Neural cell (in vitro differentiated cells): ENCODE measurements around the gene MACO1.

Experiments used
- EP300 ChIP-seq: fragments of 450-650 bp; conservative IDR thresholded peaks from 2 replicates; pipeline ENCODE4 v1.6.1; 2014; ENCODE audit warnings: antibody characterized with exemption, mild to moderate bottlenecking, moderate library complexity; ENCODE audit not compliant: poor library complexity, severe bottlenecking
- EZH2 ChIP-seq: fragments of 200-600, 300-800 bp; shearing (Covaris generic), sonication (generic); IDR thresholded peaks from 2 replicates; pipeline ENCODE4 v1.6.1; 2014; ENCODE audit warnings: antibody characterized with exemption, low read length, borderline replicate concordance, mild to moderate bottlenecking; ENCODE audit not compliant: insufficient read depth, poor library complexity, severe bottlenecking
- MXI1 ChIP-seq: fragments of 450-650 bp; conservative IDR thresholded peaks from 2 replicates; pipeline ENCODE4 v1.6.1; 2014; ENCODE audit warnings: antibody characterized with exemption, mild to moderate bottlenecking; ENCODE audit not compliant: poor library complexity, severe bottlenecking
- POLR2AphosphoS5 ChIP-seq: IDR thresholded peaks from 2 replicates; pipeline ENCODE4 v1.6.1; 2012
- RAD21 ChIP-seq: fragments of 450-650 bp; conservative IDR thresholded peaks from 2 replicates; pipeline ENCODE4 v1.6.1; 2014; ENCODE audit warnings: antibody characterized with exemption, mild to moderate bottlenecking, moderate library complexity
- TAF1 ChIP-seq: IDR thresholded peaks from 2 replicates; pipeline ENCODE4 v1.6.1; 2012; ENCODE audit warnings: low read depth
- TF ChIP-seq, protein P1 (sequence below): fragments of 450-650 bp; IDR thresholded peaks from 2 replicates; pipeline ENCODE4 v1.5.1; 2014; ENCODE audit warnings: antibody characterized with exemption, mild to moderate bottlenecking, moderate library complexity; ENCODE audit not compliant: poor library complexity, severe bottlenecking
- TF ChIP-seq, protein P2 (sequence below): IDR thresholded peaks from 2 replicates; pipeline ENCODE4 v1.6.1; 2012; ENCODE audit warnings: borderline replicate concordance

DNA sequence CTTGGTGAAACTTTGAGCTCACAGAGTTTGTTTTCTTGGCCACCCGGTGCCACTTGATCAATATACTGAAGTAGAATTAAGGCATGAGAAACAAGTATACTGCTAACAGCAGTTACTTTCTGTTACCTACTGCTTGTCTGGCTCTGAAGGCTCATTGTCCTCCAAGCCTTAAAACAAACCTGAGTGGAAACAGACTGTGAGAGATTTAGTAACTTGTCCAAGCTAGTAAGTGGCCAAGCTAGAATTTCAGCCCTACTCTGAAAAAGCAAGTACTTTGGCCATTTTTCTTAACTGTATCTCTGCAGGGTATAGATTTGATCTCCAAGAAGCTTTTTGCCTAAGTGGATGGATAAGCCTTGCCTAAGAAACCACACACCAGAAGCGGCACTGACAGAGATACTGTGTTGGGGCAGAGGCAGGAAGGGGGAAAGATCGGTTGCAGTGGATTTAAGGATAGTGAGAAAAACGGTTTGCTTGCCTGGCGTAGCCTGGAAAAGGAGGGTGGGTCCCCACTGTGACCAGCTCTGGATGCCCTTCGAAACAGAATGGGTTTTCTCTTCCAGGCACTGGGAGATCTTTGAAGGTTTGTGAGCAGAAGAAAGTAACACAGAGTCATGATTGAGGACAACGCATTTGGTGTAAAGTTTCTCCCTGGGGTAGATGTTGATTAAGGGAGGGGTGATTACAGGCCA lies 2.1 kb upstream of the MACO1 start:
- TF ChIP-seq RAD21 (no peak), EZH2 (no peak), EP300 (no peak), MXI1 (no peak), POLR2AphosphoS5 (no peak), TAF1 (no peak)
- TF ChIP-seq, protein P1, sequence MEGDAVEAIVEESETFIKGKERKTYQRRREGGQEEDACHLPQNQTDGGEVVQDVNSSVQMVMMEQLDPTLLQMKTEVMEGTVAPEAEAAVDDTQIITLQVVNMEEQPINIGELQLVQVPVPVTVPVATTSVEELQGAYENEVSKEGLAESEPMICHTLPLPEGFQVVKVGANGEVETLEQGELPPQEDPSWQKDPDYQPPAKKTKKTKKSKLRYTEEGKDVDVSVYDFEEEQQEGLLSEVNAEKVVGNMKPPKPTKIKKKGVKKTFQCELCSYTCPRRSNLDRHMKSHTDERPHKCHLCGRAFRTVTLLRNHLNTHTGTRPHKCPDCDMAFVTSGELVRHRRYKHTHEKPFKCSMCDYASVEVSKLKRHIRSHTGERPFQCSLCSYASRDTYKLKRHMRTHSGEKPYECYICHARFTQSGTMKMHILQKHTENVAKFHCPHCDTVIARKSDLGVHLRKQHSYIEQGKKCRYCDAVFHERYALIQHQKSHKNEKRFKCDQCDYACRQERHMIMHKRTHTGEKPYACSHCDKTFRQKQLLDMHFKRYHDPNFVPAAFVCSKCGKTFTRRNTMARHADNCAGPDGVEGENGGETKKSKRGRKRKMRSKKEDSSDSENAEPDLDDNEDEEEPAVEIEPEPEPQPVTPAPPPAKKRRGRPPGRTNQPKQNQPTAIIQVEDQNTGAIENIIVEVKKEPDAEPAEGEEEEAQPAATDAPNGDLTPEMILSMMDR: no peak
- TF ChIP-seq, protein P2, sequence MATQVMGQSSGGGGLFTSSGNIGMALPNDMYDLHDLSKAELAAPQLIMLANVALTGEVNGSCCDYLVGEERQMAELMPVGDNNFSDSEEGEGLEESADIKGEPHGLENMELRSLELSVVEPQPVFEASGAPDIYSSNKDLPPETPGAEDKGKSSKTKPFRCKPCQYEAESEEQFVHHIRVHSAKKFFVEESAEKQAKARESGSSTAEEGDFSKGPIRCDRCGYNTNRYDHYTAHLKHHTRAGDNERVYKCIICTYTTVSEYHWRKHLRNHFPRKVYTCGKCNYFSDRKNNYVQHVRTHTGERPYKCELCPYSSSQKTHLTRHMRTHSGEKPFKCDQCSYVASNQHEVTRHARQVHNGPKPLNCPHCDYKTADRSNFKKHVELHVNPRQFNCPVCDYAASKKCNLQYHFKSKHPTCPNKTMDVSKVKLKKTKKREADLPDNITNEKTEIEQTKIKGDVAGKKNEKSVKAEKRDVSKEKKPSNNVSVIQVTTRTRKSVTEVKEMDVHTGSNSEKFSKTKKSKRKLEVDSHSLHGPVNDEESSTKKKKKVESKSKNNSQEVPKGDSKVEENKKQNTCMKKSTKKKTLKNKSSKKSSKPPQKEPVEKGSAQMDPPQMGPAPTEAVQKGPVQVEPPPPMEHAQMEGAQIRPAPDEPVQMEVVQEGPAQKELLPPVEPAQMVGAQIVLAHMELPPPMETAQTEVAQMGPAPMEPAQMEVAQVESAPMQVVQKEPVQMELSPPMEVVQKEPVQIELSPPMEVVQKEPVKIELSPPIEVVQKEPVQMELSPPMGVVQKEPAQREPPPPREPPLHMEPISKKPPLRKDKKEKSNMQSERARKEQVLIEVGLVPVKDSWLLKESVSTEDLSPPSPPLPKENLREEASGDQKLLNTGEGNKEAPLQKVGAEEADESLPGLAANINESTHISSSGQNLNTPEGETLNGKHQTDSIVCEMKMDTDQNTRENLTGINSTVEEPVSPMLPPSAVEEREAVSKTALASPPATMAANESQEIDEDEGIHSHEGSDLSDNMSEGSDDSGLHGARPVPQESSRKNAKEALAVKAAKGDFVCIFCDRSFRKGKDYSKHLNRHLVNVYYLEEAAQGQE: no peak
